H1 (cell line): ENCODE results near the gene NFATC1.

Experiments used
- BCL11A ChIP-seq, 2 experiments: IDR thresholded peaks; one replicate each; pipeline ENCODE4 v1.6.1; 2011; ENCODE audit warnings: low read depth in 2 of 2, low read length in 2 of 2, mild to moderate bottlenecking in 2 of 2
- CREB1 ChIP-seq: IDR thresholded peaks from 2 replicates; pipeline ENCODE4 v1.6.1; 2012; ENCODE audit warnings: inconsistent platforms
- EP300 ChIP-seq, 2 experiments: IDR thresholded peaks; 1 replicate in 1 of 2; 2 replicates in 1 of 2; pipeline ENCODE4 v1.6.1; 2011 to 2012; ENCODE audit warnings: low read depth in 2 of 2, low read length in 2 of 2, mild to moderate bottlenecking in 2 of 2, borderline replicate concordance in 1 of 2, inconsistent platforms in 1 of 2, moderate library complexity in 1 of 2
- HDAC6 ChIP-seq: IDR thresholded peaks from one replicate; pipeline ENCODE4 v1.7.1; 2012; ENCODE audit warnings: low read depth, mild to moderate bottlenecking, inconsistent platforms, low read length, moderate library complexity
- JUN ChIP-seq: IDR thresholded peaks from 2 replicates; pipeline ENCODE4 v1.6.1; 2011; ENCODE audit warnings: low read depth, mild to moderate bottlenecking, improper control_type of control experiment, low read length
- KDM1A ChIP-seq: fragments of 200-600, 300-600 bp; sonication (generic); IDR thresholded peaks from 2 replicates; pipeline ENCODE4 v1.7.1; 2016; ENCODE audit warnings: mild to moderate bottlenecking, low read length, borderline replicate concordance
- MAFK ChIP-seq: IDR thresholded peaks from 2 replicates; pipeline ENCODE4 v1.6.1; 2012; ENCODE audit warnings: low read depth, mild to moderate bottlenecking, improper control_type of control experiment, low read length
- SP1 ChIP-seq: IDR thresholded peaks from 2 replicates; pipeline ENCODE4 v1.6.1; 2011; ENCODE audit warnings: low read depth, low read length
- YY1 ChIP-seq: IDR thresholded peaks from 2 replicates; pipeline ENCODE4 v1.6.1; 2011; ENCODE audit warnings: low read depth, mild to moderate bottlenecking, low read length
- TF ChIP-seq, protein P1 (sequence below), 3 experiments: IDR thresholded peaks; 1 replicate in 2 of 3; 2 replicates in 1 of 3; pipeline versions ENCODE4 v1.5.1 to v1.6.1; 2011; ENCODE audit warnings: low read length in 3 of 3, mild to moderate bottlenecking in 3 of 3, inconsistent platforms in 2 of 3, low read depth in 1 of 3, moderate library complexity in 1 of 3; ENCODE audit not compliant: insufficient read depth in 1 of 3; ENCODE audit errors: control extremely low read depth in 1 of 3
- TF ChIP-seq, protein P2 (sequence below): IDR thresholded peaks from 2 replicates; pipeline ENCODE4 v1.6.1; 2012; ENCODE audit warnings: inconsistent platforms

- TF ChIP-seq HDAC6 (no peak), EP300 (IDR thresholded peaks at IDR 0.05; ENCODE audit: borderline replicate concordance in 1 of 2, low read depth in 2 of 2, low read length in 2 of 2) (no peak), CREB1 (no peak), YY1 (no peak), MAFK (no peak), SP1 (no peak), KDM1A (no peak), JUN (no peak), BCL11A (IDR thresholded peaks at IDR 0.05; ENCODE audit: low read depth in 2 of 2, low read length in 2 of 2) (no peak)
- TF ChIP-seq, protein P1, sequence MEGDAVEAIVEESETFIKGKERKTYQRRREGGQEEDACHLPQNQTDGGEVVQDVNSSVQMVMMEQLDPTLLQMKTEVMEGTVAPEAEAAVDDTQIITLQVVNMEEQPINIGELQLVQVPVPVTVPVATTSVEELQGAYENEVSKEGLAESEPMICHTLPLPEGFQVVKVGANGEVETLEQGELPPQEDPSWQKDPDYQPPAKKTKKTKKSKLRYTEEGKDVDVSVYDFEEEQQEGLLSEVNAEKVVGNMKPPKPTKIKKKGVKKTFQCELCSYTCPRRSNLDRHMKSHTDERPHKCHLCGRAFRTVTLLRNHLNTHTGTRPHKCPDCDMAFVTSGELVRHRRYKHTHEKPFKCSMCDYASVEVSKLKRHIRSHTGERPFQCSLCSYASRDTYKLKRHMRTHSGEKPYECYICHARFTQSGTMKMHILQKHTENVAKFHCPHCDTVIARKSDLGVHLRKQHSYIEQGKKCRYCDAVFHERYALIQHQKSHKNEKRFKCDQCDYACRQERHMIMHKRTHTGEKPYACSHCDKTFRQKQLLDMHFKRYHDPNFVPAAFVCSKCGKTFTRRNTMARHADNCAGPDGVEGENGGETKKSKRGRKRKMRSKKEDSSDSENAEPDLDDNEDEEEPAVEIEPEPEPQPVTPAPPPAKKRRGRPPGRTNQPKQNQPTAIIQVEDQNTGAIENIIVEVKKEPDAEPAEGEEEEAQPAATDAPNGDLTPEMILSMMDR (IDR thresholded peaks at IDR 0.05; ENCODE audit: control extremely low read depth in 1 of 3, insufficient read depth in 1 of 3, low read depth in 1 of 3, low read length in 3 of 3) = no peak
- TF ChIP-seq, protein P2, sequence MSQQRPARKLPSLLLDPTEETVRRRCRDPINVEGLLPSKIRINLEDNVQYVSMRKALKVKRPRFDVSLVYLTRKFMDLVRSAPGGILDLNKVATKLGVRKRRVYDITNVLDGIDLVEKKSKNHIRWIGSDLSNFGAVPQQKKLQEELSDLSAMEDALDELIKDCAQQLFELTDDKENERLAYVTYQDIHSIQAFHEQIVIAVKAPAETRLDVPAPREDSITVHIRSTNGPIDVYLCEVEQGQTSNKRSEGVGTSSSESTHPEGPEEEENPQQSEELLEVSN = no peak
Observed at GRCh38 chr18:79413426-79413825, 17.7 kb downstream of the NFATC1 start.
